ENCODE results near the gene ZNF423. TPM values are rescaled to one million over a fixed set of nuclear protein-coding genes. Genes with fewer than 3 reads are reported as not detected.

Gene ZNF423
- total RNA-seq, 1 experiment from 2014 or later, result 11.1 TPM

DNA sequence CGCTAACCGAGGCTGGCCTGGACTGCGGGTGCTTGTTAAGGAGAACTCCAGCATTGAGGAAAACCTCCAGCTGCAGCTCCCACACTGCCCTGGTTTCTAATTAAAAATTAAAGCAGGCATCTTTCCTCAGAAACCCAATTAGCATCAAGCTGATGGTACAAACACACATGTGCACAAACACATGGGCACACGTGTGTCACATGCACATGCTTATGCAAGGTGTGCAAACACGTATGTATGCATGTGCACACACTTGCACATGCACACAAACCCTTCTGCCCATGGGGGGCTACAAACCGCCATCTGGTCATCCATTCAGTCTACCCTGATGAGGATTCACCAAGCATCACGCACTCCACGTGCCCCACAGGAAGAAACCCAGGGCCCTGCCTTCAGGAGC, 182.5 kb downstream of the ZNF423 start:
- H3K9me3 ChIP-seq (ENCODE audit: low read depth, low read length, poor library complexity, severe bottlenecking), result no peaks in the 10 kb centered on the region
- H3K27me3 ChIP-seq (replicated peaks; ENCODE audit: insufficient read depth, low read depth, low read length, poor library complexity), result no peaks in the 10 kb centered on the region
- peaks cover 5% of the 10 kb centered on the region for H3K4me1 ChIP-seq (ENCODE audit: insufficient read depth, low read length, poor library complexity, severe bottlenecking)
- H3K36me3 ChIP-seq (ENCODE audit: insufficient read depth, low read length, poor library complexity, severe bottlenecking), result no peaks in the 10 kb centered on the region
- BruUV-seq (replicated peaks), result no TSS peak
- no peak overlapping the region for H3K4me3 ChIP-seq (ENCODE audit: low read depth, low read length, poor library complexity, severe bottlenecking)
- intact Hi-C loops (cut with micrococcal nuclease; ENCODE audit: unreplicated experiment), result no loop called here
- no peak for TF ChIP-seq EZH2 (IDR thresholded peaks at IDR 0.05; ENCODE audit: borderline replicate concordance, low read depth, low read length, poor library complexity, severe bottlenecking)
- TF ChIP-seq, protein P1, sequence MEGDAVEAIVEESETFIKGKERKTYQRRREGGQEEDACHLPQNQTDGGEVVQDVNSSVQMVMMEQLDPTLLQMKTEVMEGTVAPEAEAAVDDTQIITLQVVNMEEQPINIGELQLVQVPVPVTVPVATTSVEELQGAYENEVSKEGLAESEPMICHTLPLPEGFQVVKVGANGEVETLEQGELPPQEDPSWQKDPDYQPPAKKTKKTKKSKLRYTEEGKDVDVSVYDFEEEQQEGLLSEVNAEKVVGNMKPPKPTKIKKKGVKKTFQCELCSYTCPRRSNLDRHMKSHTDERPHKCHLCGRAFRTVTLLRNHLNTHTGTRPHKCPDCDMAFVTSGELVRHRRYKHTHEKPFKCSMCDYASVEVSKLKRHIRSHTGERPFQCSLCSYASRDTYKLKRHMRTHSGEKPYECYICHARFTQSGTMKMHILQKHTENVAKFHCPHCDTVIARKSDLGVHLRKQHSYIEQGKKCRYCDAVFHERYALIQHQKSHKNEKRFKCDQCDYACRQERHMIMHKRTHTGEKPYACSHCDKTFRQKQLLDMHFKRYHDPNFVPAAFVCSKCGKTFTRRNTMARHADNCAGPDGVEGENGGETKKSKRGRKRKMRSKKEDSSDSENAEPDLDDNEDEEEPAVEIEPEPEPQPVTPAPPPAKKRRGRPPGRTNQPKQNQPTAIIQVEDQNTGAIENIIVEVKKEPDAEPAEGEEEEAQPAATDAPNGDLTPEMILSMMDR (conservative IDR thresholded peaks at IDR 0.05; ENCODE audit: low read depth, low read length), result no peak
- DNase-seq (ENCODE audit: low spot score), result no peak
- no peak overlapping the region for H3K27ac ChIP-seq (ENCODE audit: low read depth, low read length, poor library complexity, severe bottlenecking)
- ChIA-PET CTCF (no interaction called here), POLR2A (ENCODE audit: low non-redundant PET) (no interaction called here)

DNA sequence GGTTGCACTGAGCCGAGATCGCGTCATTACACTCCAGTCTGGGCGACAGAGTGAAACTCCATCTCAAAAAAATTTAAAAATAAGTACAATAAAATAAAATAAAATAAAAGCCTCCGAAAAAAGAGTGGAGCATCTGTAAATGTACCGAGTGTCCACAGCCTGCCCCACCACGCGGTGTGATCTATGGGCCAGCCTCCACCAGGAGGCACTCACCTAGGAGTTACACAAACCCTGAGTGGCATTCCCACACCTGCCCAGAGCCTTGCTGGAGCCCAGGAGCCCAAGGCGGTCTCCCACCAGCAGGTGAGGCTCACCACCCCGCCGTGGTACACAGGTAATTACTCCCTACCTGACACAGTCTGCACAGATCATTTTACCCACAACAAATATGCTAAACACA, 183.2 kb downstream of the ZNF423 start:
- H3K4me3 ChIP-seq (ENCODE audit: low read depth, low read length, poor library complexity, severe bottlenecking), result no peak overlapping the region
- intact Hi-C loops (cut with micrococcal nuclease; ENCODE audit: unreplicated experiment), result no loop called here
- no peaks in the 10 kb centered on the region for H3K27me3 ChIP-seq (replicated peaks; ENCODE audit: insufficient read depth, low read depth, low read length, poor library complexity)
- TF ChIP-seq EZH2 (IDR thresholded peaks at IDR 0.05; ENCODE audit: borderline replicate concordance, low read depth, low read length, poor library complexity, severe bottlenecking), result no peak
- TF ChIP-seq, protein P1 (conservative IDR thresholded peaks at IDR 0.05; ENCODE audit: low read depth, low read length), result no peak
- H3K36me3 ChIP-seq (ENCODE audit: insufficient read depth, low read length, poor library complexity, severe bottlenecking), result no peaks in the 10 kb centered on the region
- CTCF ChIA-PET, result no interaction called here
- POLR2A ChIA-PET (ENCODE audit: low non-redundant PET), result no interaction called here
- H3K27ac ChIP-seq (ENCODE audit: low read depth, low read length, poor library complexity, severe bottlenecking), result no peak overlapping the region
- peaks cover 5% of the 10 kb centered on the region for H3K4me1 ChIP-seq (ENCODE audit: insufficient read depth, low read length, poor library complexity, severe bottlenecking)
- DNase-seq (ENCODE audit: low spot score), result no peak
- no peaks in the 10 kb centered on the region for H3K9me3 ChIP-seq (ENCODE audit: low read depth, low read length, poor library complexity, severe bottlenecking)
- BruUV-seq (replicated peaks), result no TSS peak

DNA sequence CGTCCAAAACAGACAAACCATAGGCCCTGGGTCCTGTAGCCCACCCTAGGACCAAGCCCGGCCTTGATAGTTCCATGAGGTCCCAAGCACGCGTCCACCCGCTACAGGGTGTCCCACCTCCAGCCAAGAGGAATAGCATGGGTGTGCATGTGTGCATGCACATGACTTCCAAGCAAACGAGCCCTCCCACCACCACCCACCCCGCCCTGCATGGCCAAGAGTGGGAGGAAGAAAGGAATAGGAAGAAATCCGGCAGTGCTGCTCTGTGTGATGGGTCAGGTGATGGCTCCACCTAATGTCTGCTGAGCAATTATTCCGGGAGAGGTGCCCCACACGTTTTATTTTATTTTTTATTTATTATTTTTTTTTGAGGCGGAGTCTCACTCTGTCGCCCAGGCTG, 184.6 kb downstream of the ZNF423 start:
- intact Hi-C loops (cut with micrococcal nuclease; ENCODE audit: unreplicated experiment), result no loop called here
- Histone ChIP-seq H3K4me1 (ENCODE audit: insufficient read depth, low read length, poor library complexity, severe bottlenecking) (peaks cover 5% of the 10 kb centered on the region), H3K27me3 (replicated peaks; ENCODE audit: insufficient read depth, low read depth, low read length, poor library complexity) (no peaks in the 10 kb centered on the region), H3K27ac (ENCODE audit: low read depth, low read length, poor library complexity, severe bottlenecking) (no peak overlapping the region), H3K36me3 (ENCODE audit: insufficient read depth, low read length, poor library complexity, severe bottlenecking) (no peaks in the 10 kb centered on the region), H3K9me3 (ENCODE audit: low read depth, low read length, poor library complexity, severe bottlenecking) (no peaks in the 10 kb centered on the region), H3K4me3 (ENCODE audit: low read depth, low read length, poor library complexity, severe bottlenecking) (no peak overlapping the region)
- ChIA-PET CTCF (no interaction called here), POLR2A (ENCODE audit: low non-redundant PET) (no interaction called here)
- TF ChIP-seq, protein P1 (conservative IDR thresholded peaks at IDR 0.05; ENCODE audit: low read depth, low read length), result no peak
- no peak for TF ChIP-seq EZH2 (IDR thresholded peaks at IDR 0.05; ENCODE audit: borderline replicate concordance, low read depth, low read length, poor library complexity, severe bottlenecking)
- no TSS peak for BruUV-seq (replicated peaks)
- no peak for DNase-seq (ENCODE audit: low spot score)
